DOHH2 (cell line): ENCODE data around the gene SEC22C.

ENCODE experiments used
- EZH2phosphoT487 ChIP-seq: fragments of 200-600 bp; sonication (generic); IDR thresholded peaks from 2 replicates; pipeline ENCODE4 v1.6.1; 2017; ENCODE audit warnings: borderline replicate concordance, mild to moderate bottlenecking, antibody characterized with exemption, low read length, moderate library complexity, mixed read lengths
- TF ChIP-seq, protein P1 (sequence below): fragments of 200-600 bp; sonication (generic); IDR thresholded peaks from one replicate; pipeline ENCODE4 v1.5.1; 2014; ENCODE audit warnings: antibody characterized with exemption, mild to moderate bottlenecking, low read depth, low read length; ENCODE audit not compliant: poor library complexity, severe bottlenecking

GRCh38 chr3:42612217-42612616, 30.4 kb upstream of the SEC22C start:
- TF ChIP-seq, protein P1, sequence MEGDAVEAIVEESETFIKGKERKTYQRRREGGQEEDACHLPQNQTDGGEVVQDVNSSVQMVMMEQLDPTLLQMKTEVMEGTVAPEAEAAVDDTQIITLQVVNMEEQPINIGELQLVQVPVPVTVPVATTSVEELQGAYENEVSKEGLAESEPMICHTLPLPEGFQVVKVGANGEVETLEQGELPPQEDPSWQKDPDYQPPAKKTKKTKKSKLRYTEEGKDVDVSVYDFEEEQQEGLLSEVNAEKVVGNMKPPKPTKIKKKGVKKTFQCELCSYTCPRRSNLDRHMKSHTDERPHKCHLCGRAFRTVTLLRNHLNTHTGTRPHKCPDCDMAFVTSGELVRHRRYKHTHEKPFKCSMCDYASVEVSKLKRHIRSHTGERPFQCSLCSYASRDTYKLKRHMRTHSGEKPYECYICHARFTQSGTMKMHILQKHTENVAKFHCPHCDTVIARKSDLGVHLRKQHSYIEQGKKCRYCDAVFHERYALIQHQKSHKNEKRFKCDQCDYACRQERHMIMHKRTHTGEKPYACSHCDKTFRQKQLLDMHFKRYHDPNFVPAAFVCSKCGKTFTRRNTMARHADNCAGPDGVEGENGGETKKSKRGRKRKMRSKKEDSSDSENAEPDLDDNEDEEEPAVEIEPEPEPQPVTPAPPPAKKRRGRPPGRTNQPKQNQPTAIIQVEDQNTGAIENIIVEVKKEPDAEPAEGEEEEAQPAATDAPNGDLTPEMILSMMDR, result no peak
- no peak for TF ChIP-seq EZH2phosphoT487
